Bone marrow (tissue), 2 donors: Measurements from ENCODE around the gene ZNF225.
"Not testable (repeated sequence)": the region's sequence is repeated elsewhere in the genome, so short reads cannot be mapped to it uniquely, and the experiment has no call there.

Experiments used
- DNase-seq, 2 donors: peaks; one replicate each; lab custom pipeline; 2025; lab: John Stamatoyannopoulos, UW

Gene ZNF225

GRCh38 chr19:44113138-44113783 lies at the start of gene ZNF225:
Gene ZNF225 (plus strand): TSS chr19:44113399. CDS start chr19:44115828, 2,429 bp downstream.
- DNase-seq, result peak; percentile 60 to 94

DNA sequence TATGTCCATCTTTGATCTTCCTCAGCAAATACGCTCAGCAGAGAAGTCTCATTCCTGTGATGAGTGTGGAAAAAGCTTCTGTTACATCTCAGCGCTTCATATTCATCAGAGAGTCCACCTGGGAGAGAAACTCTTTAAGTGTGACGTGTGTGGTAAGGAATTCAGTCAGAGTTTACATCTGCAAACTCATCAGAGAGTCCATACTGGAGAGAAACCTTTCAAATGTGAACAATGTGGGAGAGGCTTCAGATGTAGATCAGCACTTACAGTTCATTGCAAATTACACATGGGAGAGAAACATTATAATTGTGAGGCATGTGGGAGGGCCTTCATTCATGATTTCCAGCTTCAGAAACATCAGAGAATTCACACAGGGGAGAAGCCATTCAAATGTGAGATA lies 46.9 kb upstream of the ZNF225 start:
- no peak for DNase-seq

GRCh38 chr19:44069415-44069814 lies 43.8 kb upstream of the ZNF225 start:
- DNase-seq, result no peak

DNA sequence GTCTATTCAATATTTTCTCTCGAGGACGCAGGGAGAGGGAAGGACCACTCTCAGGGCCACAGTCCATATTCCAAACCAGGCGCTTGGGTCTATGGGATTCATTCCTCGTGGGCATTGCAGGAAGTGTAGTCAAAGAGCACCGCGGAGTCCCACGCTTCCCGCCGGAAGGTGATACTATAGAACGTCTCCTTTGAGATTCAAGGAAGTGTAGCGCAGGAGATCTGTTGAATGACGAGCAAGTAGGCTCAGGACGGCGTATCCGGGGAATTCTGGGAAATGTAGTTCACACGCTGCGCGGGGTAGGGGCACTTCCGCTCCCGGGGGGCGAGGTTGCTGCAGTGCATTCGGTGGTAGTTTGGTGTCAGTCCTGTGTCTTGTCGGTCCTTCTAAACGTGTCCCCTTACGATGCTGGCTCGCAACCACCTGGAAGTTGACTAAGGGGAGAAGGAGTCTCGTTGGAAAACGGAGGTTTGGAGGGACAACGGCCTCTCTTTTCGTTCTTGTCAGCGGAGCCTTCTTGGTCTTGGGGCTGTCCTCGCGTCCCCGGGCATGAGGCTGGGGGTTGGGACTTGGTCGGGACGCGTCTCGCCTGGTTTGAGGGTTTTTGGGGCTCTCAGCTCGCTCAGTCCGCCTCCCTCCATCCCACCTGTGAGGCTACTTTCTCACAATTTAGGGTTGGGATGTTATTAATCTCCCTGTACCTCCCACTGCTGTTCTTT lies 41.2 kb upstream of the ZNF225 start, which contains the start of gene ZNF284:
ZNF284 (plus strand) TSS at position 336 of the 719 bp plus-strand sequence. CDS start 4,231 bp downstream, outside the sequence.
- peak; percentile 52 to 89 for DNase-seq

GRCh38 chr19:44072543-44073401 lies 40.4 kb upstream of the ZNF225 start:
- DNase-seq, result no peak

- no peak for DNase-seq
Observed at GRCh38 chr19:44076325-44076724, 36.9 kb upstream of the ZNF225 start.

- DNase-seq, result no peak
Observed at GRCh38 chr19:44092108-44092507, 21.1 kb upstream of the ZNF225 start.

DNA sequence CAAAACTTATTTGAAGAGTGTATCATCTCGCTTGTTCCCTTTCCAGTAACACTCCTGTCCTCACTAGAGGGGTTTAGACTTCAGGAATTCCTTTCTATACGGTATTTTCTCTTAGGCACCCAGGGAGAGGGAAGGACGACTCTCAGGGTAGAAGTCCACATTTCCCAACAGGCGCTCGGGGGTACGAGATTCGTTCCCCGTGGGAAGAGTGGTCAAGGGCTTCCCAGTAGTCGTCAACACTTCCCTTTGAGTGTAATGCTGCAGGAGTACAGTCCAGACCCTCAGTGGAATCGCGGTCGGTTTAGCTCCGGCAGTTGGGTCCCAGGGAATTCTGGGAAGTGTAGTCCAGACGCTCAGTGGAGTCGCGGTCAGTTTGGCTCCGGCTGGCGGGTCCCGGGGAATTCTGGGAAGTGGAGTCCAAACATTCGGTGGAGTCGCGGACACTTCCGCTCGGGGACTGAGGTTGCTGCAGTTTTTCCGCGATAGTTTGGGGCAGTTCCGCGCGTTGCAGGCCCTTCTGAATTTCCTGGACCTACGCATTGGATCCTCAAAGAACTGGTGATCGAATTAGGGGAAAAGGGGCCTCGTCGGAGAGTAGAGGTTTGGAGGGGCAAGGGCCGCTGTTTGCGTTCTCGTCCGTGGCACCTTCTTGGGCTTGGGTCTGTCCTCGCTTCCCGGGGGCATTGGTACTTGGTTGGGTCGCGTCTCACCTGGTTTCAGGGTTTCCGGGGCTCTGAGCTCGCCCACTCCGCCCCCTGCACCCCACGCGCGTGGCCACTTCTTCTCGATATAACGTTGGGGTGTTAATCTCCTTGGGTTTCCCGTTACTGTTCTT lies 19.1 kb upstream of the ZNF225 start, which contains the start of gene ZNF224:
ZNF224 (plus strand) TSS at position 431 of the 835 bp plus-strand sequence. CDS start 3,513 bp downstream, outside the sequence.
- peak; percentile 60 to 92 for DNase-seq

GRCh38 chr19:44107751-44108150 lies 5.4 kb upstream of the ZNF225 start:
- DNase-seq, result no peak

DNA sequence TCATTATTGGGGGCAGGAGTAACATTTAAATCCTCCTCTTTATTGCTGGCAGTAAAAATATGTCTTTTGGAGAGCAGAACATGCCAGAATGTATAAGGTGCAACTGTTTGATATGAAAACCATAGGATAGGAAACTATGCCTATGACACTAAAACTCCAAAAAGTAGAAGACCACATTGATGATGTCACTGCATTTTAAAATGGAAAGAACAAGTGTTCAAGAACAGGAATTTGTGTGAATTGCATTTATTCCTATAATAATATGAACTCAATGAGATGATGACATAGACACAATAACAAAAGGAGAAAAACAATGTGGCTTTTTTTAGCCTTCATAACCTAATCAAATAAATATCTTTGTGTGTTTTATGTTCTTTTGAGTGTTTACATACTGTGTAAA lies 3.7 kb upstream of the ZNF225 start:
- DNase-seq, result no peak

GRCh38 chr19:44111910-44112463 lies 1.2 kb upstream of the ZNF225 start:
- no peak for DNase-seq

DNA sequence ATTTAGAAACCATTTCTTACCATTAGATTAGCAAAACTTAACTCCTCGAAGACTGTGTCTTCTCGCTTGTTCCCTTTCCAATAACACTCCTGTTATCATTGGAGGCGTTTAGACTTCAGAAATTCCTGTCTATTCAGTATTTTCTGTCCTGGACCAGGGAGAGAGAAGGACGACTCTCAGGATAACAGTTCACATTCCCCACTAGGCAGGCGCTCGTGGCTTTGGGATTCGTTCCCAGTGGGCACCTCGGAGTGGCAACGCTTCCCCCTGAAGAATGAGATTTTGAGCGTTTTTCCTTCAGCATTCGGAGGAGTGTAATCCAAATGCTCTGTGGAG lies 429 bp upstream of the ZNF225 start:
- DNase-seq, result no peak

- no peak for DNase-seq
Observed at GRCh38 chr19:44113784-44114390, 688 bp downstream of the ZNF225 start.

- DNase-seq, result not testable (repeated sequence)
Observed at GRCh38 chr19:44121162-44121561, 8.0 kb downstream of the ZNF225 start.

- no peak for DNase-seq
Observed at GRCh38 chr19:44131955-44132354, 18.8 kb downstream of the ZNF225 start.

DNA sequence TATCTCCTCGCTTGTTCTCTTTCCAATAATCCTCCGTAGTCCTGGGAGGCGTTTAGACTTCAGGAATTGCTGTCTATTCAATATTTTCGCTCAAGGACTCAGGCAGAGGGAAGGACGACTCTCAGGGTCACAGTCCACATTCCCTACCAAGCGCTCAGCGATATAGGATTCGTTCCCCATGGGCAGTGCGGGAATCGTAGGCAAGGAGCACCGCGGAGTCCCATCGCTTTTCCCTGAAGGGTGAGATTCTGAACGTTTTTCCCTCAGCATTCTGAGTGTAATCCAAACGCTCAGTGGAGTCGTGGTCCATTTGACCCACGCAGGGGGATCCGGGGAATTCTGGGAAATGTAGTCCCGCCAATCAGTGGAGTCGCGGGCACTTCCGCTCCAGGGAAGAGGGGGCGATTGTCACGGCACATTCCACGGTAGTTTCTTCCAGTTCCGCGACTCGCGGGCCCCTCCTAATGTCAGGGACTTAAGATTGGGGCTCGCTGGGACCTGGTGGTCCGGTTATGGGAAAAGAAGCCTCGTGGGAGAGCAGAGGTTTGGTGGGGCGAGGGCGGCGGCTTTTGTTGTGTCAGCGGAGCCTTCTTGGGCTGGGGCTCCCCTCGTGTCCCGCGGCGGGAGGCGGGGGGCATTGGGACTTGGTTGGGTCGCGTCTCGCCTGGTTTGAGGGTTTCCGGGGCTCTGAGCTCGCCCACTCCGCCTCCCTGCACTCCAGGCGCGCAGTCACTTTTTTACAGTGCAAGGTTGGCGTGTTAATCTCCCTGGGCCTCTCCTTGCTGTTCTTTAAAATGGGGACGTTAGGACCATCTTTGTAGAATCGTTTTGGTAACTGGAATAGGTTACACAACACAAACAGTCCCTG lies 28.2 kb downstream of the ZNF225 start, which contains the start of gene ZNF234:
ZNF234 (plus strand) TSS at position 364 of the 868 bp plus-strand sequence. CDS start 3,079 bp downstream, outside the sequence.
- DNase-seq, result peak; percentile 50 to 60

DNA sequence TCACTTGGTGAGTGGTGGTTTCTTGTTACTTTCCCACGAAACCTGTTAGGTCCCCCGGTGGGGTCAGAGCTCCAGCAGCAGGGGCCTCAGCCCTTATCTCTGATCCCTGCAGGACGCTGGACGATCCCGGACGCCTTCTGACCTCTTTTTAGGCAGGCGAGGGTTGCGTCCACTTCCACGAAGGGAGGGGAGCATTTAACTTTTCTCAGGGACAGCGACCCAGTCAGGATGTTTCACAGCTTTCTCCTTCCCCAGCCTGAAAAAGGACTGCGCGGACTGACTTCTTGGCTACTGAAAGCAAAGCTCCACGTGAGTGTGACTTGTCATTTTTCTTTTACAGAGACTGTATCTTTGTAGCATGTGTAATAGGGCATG lies 28.8 kb downstream of the ZNF225 start:
- DNase-seq, result no peak

GRCh38 chr19:44149776-44150175 lies 36.6 kb downstream of the ZNF225 start:
- DNase-seq, result no peak

GRCh38 chr19:44151491-44151890 lies 38.3 kb downstream of the ZNF225 start:
- no peak for DNase-seq

DNA sequence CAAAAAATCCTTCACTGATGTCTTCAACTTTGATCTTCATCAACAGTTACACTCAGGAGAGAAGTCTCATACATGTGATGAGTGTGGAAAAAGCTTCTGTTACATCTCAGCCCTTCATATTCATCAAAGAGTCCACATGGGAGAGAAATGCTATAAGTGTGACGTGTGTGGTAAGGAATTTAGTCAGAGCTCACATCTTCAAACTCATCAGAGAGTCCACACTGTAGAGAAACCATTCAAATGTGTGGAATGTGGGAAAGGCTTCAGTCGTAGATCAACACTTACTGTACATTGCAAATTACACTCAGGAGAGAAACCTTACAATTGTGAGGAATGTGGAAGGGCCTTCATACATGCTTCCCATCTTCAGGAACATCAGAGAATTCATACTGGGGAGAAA lies 43.3 kb downstream of the ZNF225 start:
- no peak for DNase-seq
